ENCODE measurements around the gene NUP210L. TPM values are rescaled to one million over a fixed set of nuclear protein-coding genes. Genes with fewer than 3 reads are reported as not detected.

The NUP210L gene
- total RNA-seq, 4 donors from 2014 or later = 0.13 to 0.38 (median 0.22) TPM; not detected in 1

DNA sequence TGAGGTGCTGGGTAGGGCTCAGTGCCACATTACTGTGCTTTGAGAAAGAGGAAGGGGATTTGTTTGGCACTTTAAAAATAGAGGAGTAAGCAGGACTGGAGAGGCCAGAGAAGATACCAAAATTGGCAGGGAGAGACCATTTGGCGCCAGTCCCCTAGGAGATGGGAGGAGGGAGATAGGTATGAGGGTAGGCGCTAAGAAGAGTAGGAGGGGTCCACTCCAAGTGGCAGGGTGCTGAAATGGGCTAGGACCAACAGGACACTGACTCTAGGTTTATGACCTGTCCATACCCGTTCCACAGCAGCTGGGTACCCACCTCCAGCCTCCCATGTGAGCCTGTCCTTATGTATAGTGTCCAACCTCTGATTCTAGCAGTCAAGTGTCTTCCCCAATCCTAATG, 195.4 kb downstream of the NUP210L start:
- H3K27ac ChIP-seq = peak overlapping the region in 2 of 3 donors; percentile 64 to 78
- H3K9me3 ChIP-seq = no peaks in the 10 kb centered on the region
- intact Hi-C loops (cut with DNase I) = no loop called here
- no peak for DNase-seq
- peaks cover 0 to 9% of the 10 kb centered on the region in 2 donors for H3K36me3 ChIP-seq
- WGBS, 2 donors = 69 to 76% methylated on average over 3 of the region's 3 CpGs
- H3K4me3 ChIP-seq (replicated peaks in 1 of 3) = no peak overlapping the region
- peaks cover 40 to 45% of the 10 kb centered on the region in 2 donors for H3K4me1 ChIP-seq
- no peaks in the 10 kb centered on the region for H3K27me3 ChIP-seq
- TF ChIP-seq POLR2A (IDR thresholded peaks at IDR 0.05) (no peak), CTCF (IDR thresholded peaks at IDR 0.05) (no peak)

DNA sequence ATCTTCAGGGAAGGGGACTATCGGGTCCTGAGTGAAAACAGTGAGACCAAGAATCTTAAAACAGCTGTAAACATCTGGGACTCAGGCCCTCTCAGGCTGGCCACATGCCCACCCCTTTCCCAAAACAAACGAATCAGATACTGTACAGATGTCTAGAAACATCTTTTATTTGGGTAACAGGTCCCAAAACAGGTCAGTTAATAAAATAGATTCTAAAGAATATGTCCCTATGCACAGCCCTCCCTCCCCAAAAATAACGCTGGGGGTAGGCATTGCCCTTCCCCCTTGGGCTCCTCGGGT, 196.0 kb downstream of the NUP210L start:
- Histone ChIP-seq H3K9me3 (no peaks in the 10 kb centered on the region), H3K4me1 (peaks cover 36 to 40% of the 10 kb centered on the region in 2 donors), H3K27me3 (no peaks in the 10 kb centered on the region), H3K4me3 (replicated peaks in 1 of 3) (no peak overlapping the region), H3K36me3 (peaks cover 0 to 9% of the 10 kb centered on the region in 2 donors), H3K27ac (peak overlapping the region; percentile 47 to 78 (median 64))
- intact Hi-C loops (cut with DNase I) = no loop called here
- TF ChIP-seq CTCF (IDR thresholded peaks at IDR 0.05) (no peak), POLR2A (IDR thresholded peaks at IDR 0.05) (no peak)
- 20 to 22% methylated on average over 4 of the region's 4 CpGs for WGBS, 2 donors
- peak in 1 of 2 donors; percentile 27 for DNase-seq

GRCh38 chr1:153958111-153958960, 196.5 kb downstream of the NUP210L start, which contains the start of gene CRTC2:
Gene CRTC2, minus strand, starts transcription at chr1:153958612. Its CDS starts 115 bp downstream, at chr1:153958497.
- Histone ChIP-seq H3K4me1 (peaks cover 34 to 39% of the 10 kb centered on the region in 2 donors), H3K4me3 (replicated peaks in 1 of 3) (peak within 1 kb of the TSS; percentile 65 to 89 (median 83)), H3K27me3 (no peaks in the 10 kb centered on the region), H3K27ac (peak within 1 kb of the TSS; percentile 78 to 88 (median 84)), H3K9me3 (no peaks in the 10 kb centered on the region), H3K36me3 (peaks cover 3 to 9% of the 10 kb centered on the region in 2 donors)
- TF ChIP-seq POLR2A (IDR thresholded peaks at IDR 0.05) (peak; percentile 5 to 76), CTCF (IDR thresholded peaks at IDR 0.05) (no peak)
- intact Hi-C loops (cut with DNase I) = no loop called here
- WGBS, 2 donors = 0% methylated on average over 50 to 56 of the region's 75 CpGs
- peak; percentile 100 for DNase-seq

- peaks cover 5 to 9% of the 10 kb centered on the region in 2 donors for H3K36me3 ChIP-seq
Observed at GRCh38 chr1:153957744-153958110, 197.1 kb downstream of the NUP210L start.

More at GRCh38 chr1:153957744-153958110, 197.1 kb downstream of the NUP210L start:
- H3K27ac ChIP-seq = peak overlapping the region; percentile 78 to 88 (median 84)
- H3K9me3 ChIP-seq = no peaks in the 10 kb centered on the region
- no peak for TF ChIP-seq CTCF (IDR thresholded peaks at IDR 0.05)
- TF ChIP-seq POLR2A (IDR thresholded peaks at IDR 0.05) = no peak
- WGBS, 2 donors = 0 to 1% methylated on average over 13 of the region's 13 CpGs
- peak; percentile 5 to 30 for DNase-seq
- intact Hi-C loops (cut with DNase I) = no loop called here
- peaks cover 31 to 39% of the 10 kb centered on the region in 2 donors for H3K4me1 ChIP-seq
- no peaks in the 10 kb centered on the region for H3K27me3 ChIP-seq
- H3K4me3 ChIP-seq (replicated peaks in 1 of 3) = peak overlapping the region; percentile 65 to 89 (median 83)

Data from thyroid gland (tissue), 4 donors.